GM12864 (cell line): ENCODE data around the gene DRC1.

Source experiments
- DNase-seq: peaks from one replicate; pipeline ENCODE4 v3.0.0-alpha.2; 2011; ENCODE audit warnings: low read depth
- H3K4me3 ChIP-seq: 2 replicates; pipeline ENCODE4 v1.5.1; 2011; ENCODE audit warnings: mild to moderate bottlenecking, low read depth, low read length, control low read depth
- TF ChIP-seq, protein P1 (sequence below): IDR thresholded peaks from 2 replicates; pipeline ENCODE4 v1.5.1; 2011; ENCODE audit warnings: low read depth, mild to moderate bottlenecking, moderate library complexity, low read length, control low read depth, inconsistent platforms; ENCODE audit errors: missing control alignments

The DRC1 gene

DNA sequence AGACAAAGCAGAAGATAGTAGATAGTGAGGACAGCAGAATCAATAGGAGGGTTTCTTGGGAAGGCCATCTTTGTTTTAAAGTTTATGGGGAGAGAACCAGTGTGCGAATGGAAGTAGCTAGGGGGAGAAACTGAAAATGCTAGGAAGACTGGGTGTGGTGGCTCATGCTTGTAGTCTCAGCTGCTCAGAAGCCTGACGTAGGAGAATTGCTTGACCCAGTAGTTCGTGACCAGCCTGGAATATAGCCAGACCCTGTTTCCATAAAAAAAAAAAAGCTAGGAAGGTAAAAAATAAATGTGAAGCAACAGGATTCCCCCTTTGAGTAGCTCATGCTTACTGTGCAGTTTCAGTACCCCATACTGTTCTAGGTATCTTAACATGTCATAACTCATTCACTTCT lies 19.2 kb upstream of the DRC1 start:
- TF ChIP-seq, protein P1, sequence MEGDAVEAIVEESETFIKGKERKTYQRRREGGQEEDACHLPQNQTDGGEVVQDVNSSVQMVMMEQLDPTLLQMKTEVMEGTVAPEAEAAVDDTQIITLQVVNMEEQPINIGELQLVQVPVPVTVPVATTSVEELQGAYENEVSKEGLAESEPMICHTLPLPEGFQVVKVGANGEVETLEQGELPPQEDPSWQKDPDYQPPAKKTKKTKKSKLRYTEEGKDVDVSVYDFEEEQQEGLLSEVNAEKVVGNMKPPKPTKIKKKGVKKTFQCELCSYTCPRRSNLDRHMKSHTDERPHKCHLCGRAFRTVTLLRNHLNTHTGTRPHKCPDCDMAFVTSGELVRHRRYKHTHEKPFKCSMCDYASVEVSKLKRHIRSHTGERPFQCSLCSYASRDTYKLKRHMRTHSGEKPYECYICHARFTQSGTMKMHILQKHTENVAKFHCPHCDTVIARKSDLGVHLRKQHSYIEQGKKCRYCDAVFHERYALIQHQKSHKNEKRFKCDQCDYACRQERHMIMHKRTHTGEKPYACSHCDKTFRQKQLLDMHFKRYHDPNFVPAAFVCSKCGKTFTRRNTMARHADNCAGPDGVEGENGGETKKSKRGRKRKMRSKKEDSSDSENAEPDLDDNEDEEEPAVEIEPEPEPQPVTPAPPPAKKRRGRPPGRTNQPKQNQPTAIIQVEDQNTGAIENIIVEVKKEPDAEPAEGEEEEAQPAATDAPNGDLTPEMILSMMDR: no peak
- DNase-seq: no peak

DNA sequence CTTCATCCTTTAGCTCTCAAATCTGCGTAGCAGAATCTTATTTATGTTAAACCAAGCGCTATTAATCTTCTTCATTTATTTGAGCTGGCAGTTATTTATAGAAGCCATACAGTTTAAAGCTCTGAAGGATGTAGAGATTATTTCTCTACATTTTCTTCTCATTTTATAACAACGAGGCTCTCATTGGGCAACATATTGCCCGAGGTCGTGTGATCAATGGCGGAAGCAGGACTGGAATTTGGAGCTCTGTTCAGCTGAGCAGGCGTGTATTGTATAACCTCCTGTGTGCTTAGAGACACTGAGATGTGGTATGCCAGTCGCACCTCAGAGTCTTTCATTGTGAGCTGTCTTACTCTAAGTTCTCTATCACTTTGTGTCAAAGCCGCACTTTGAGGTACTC lies 17.5 kb upstream of the DRC1 start:
- TF ChIP-seq, protein P1: no peak
- DNase-seq: no peak
- H3K4me3 ChIP-seq: no peak overlapping the region

More for the DNA sequence above, 19.2 kb upstream of the DRC1 start:
- H3K4me3 ChIP-seq: no peak overlapping the region

GRCh38 chr2:26384597-26384996 lies 17.1 kb upstream of the DRC1 start:
- TF ChIP-seq, protein P1: no peak
- no peak for DNase-seq
- no peak overlapping the region for H3K4me3 ChIP-seq

GRCh38 chr2:26387189-26387588 lies 14.5 kb upstream of the DRC1 start:
- no peak overlapping the region for H3K4me3 ChIP-seq
- TF ChIP-seq, protein P1: no peak
- DNase-seq: no peak

GRCh38 chr2:26394694-26395093 lies 7.0 kb upstream of the DRC1 start:
- no peak overlapping the region for H3K4me3 ChIP-seq
- DNase-seq: no peak
- TF ChIP-seq, protein P1: no peak

DNA sequence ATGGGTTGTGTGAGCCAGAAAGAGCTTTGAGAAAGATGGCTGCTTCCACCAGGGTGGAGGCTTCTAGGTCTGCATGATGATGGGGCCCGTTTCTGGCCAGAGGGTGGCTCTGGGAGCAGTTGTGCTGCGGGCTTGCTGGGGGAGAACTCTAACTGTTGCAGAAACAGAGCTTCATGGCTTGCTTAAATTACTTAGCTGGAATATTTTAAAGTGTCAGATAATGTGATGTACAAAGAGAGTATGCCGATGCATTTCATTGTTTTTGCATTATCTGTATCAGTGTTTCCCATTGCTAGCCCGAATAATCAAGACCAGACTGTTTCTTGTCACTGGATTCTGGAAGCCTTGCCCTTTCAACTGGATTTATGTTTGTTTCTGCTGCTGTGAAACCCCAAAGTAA lies 6.3 kb upstream of the DRC1 start:
- DNase-seq: no peak
- no peak overlapping the region for H3K4me3 ChIP-seq
- TF ChIP-seq, protein P1: no peak

GRCh38 chr2:26396734-26397298 lies 4.9 kb upstream of the DRC1 start:
- no peak for DNase-seq
- TF ChIP-seq, protein P1: no peak

More at GRCh38 chr2:26396734-26397298, 4.9 kb upstream of the DRC1 start:
- H3K4me3 ChIP-seq: no peak overlapping the region
